Activated CD4-positive, alpha-beta T cell treated with anti-CD3 and anti-CD28 coated beads, Interleukin-2, amount 50 U/mL, for 4 hours (primary cell): Measurements from ENCODE around the gene ANKRD34A.

ENCODE experiments used
- DNase-seq, 2 experiments: peaks; one replicate each; pipeline ENCODE4 v3.0.0-alpha.2; 2020

ANKRD34A gene

DNA sequence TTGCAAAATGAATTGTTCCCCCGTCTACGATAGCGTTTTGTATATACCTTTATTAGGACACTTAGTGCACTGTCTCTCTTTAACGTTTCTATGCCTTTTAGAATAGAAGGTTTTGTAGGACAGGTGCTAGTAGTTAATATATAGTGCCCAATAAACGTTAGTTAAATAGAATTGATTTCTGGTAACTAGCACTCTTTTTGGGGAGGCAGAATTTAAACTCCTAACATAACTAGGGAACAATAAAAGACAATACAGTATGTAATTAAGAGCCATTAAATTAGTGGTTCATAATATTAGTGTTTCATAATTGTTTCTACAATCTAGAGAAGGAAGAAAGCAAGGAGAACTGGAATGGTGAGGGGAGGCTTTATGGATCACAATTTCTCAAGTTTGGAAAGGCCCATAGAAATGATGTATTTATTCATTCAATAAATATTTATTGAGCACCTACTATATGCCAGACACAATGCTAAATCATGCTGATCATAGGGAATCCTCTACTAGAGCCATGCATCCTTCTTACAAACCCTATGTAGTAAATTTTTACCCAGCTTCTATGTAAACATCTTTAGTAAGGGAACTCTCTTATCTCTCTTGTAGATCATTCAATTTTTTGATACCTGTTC lies 857 bp upstream of the ANKRD34A start:
- DNase-seq = no peak

DNA sequence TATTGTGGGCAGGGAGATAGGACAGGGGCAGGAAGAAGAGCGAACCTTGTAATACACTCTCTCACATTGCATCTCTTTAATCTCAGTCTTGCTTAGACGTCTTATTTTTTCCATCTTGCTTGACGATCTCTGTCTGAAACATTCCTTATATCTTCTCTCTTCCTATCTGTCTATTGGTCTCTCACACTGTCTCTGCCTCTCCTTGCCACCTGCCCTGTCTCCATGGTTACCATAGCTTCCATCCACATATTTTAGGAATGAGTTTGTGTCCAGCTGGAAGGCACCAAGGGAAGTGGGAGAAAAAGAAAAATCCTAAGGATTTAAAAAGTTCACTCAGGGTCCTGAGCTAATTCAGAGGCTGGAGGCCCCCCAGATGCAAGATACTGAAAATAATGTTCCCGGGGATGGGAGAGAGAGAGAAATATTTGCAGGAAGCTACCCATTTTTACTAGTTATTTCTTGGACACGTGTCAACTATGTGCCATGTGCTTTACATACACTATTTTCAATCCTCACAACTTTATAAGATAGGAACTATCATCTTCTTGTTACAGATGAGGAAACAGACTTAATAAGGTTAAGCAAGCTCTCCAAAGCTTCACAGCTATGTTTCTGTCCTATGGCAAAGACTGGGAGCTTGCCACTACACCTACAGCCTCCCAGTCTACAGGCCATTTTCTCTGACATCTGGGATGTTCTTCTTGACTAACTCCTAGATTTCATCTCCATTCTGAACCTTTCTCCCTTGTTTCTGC lies 933 bp downstream of the ANKRD34A start:
- DNase-seq = no peak

DNA sequence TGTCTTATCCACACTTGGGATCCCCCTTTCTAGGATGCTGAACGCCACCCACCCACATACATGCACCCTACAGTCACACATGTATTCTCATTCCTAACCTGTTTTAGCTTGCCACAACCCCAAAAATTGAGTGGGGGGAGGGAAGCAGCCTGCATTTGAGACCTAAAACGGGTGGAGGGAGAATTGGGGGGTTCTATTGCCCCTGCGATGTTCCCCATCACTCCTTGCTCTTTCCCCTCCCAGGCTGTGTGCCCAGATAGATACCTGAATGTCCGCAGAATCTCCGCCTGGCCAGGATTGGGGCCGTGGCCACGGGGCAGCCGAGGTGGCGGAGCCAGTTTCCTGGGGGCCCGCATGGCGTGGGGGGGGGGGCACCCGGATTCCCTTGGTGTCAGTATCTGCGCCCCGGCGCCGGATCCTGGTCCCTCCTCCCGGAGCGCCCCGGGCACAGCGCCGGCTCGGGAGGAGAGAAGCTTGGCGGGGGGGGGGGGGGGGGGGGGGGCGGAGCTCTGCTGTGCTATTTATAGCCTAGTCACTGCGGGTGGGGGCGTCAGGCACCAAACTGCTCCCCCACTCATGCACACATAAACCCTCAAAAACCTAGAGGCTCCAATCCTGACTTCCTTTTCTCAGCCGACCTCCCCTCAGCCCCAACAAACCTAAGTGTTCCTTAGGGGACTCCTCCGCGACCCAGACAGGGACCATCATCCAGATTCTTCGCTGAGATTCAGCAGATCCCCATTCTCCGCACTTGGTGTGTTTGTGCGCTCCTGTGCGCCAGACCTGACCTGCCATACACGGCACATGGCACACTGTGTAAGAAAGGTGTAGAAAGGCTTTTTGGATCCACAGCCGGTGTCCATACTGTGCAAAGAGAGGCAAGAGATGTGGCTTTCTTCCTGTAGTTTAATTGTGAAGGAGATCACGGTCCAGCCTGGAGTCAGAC lies 1.9 kb downstream of the ANKRD34A start:
- no peak for DNase-seq

DNA sequence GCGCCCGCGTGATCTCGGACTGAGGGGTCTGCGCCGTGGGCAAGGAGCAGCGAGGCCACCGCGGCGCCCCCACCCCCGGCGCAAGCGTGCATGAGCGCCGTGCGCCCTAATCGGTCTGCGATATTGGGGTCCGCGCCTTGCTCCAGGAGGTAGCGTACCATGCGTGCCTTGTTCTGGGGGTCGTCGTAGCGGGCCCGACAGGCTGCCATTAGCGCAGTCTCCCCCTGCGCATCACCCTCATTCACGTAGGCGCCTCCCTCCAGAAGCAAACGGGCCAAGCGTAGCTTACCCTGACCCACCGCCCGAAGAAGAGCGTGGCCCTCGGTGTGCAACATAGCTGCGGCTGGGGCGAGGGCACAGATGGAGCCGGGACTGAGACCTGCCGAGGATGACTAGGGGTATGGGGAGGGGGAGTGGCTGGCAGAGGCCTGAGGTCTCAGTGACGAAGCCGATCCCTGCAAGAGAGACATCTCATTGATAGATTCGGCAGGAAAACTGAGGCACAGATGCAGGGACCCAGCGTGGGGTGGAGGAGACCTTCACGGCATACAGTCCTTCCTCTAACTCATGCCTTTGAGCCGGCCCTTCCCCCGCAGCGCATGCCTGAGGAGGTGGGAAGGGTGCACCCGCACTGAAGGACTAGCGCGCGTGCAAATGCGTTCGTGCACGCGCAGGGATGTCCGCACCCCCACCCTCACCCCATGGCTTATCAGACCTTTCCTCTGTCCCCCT lies 2.8 kb downstream of the ANKRD34A start:
- peak in 1 of 2 experiments; percentile 40 for DNase-seq

DNA sequence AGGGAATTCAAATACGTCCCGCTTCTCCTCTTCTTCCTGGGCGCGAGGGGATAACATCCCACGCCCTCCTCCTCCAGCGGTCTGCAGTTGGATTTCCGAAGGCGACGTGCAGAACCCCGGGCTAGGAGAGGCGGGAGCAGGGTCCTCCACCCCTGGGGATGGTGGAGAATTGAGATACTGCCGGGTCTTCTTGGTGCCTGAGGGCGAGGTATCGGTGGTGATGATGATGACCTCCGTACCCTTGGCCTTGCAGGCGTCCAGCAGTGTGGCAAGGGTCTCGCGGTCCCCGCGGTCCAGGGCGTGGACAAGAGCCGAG lies 3.3 kb downstream of the ANKRD34A start:
- DNase-seq = no peak

DNA sequence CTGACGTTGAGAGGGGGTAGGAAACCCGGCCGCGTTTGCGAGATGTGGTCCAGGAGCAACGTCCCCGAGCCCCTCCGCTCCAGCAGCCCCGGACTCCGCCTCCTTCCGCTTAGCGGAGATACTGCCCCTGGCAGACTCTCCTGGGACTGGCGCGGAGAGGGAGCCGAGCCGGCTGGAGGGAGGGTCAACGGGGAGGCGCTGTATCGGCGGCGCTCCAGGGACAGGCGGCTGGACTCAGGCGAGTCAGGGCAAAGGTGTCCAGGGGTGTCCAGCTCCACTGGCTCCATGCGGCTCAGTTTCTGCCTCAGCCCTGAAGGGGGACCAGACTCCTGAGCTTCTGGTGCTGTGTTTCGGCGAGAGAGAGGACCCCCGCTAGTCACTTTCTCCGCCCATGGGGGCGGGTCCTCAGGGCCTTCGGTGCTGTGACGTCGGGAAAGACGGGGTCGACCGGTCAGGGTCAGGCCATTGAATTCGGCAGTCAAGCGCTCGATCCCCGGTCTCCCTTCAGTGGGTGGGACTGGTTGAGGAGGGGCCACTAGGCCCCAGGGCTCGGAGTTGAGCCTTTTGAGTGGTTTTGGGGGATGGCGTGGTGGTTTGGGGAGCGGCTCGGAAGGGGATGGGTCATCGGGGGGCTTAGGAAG lies 3.8 kb downstream of the ANKRD34A start:
- peak in 1 of 2 experiments; percentile 17 for DNase-seq

DNA sequence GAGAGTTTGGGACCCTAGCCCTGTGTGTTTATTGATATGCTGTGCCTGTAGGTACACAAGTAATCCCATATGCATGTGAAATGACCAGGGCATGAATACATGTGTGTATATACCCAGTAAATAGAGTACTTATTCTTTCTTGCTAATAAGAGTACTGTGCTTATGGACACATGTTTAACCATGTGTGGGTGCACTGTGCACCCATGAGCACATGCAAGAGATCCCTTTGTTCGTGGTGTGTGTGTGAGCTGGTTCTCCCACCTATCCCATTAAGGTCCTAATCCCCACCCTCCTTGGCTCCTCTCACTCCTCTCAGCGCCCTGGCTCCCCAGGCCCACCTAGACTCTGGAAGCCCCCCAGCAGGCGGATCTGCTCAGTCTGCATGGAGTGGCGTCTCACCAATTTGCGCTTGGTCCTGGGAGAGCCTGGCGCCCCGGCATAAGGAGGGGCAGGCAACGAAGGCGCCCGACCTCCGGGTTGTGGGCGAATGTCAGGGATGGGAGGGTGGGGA lies 4.4 kb downstream of the ANKRD34A start:
- no peak for DNase-seq

DNA sequence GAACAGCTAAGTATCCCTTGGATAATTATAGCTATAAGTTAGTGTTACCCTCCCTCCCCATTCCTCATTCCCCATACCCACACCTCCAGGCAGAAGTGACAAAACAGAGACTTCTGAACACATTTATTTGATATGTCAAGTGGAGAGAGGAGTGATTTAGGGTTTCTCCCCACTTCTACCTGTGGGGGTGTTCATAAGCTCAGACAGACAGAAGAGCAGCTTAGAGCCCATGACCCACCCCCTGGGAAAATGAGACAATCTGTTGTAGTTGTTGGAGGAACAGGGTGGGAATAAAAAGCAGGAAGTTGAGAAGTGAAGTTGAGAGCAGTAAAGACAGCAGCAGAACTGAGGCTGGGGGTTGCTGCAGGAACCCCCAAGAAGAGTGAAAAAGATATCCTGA lies 5.0 kb downstream of the ANKRD34A start:
- no peak for DNase-seq

DNA sequence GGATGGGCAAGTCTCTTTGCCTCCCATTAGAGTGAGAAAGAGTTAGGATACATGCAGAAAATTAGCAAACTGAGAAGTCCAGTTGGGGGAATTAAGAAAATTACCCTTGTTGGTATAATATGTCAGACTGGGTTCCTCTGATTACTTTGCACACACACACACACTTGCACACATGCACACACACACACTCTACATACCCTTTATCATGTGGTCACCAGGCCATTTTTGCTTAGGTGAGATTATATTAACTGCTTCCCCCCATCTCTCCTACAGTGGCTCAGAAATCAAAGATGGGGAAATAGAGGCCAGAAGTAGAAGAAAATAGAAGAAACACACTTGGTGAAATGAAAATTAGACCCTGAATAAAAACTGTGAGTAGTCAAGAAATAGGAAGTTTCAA lies 5.6 kb downstream of the ANKRD34A start:
- DNase-seq = no peak

DNA sequence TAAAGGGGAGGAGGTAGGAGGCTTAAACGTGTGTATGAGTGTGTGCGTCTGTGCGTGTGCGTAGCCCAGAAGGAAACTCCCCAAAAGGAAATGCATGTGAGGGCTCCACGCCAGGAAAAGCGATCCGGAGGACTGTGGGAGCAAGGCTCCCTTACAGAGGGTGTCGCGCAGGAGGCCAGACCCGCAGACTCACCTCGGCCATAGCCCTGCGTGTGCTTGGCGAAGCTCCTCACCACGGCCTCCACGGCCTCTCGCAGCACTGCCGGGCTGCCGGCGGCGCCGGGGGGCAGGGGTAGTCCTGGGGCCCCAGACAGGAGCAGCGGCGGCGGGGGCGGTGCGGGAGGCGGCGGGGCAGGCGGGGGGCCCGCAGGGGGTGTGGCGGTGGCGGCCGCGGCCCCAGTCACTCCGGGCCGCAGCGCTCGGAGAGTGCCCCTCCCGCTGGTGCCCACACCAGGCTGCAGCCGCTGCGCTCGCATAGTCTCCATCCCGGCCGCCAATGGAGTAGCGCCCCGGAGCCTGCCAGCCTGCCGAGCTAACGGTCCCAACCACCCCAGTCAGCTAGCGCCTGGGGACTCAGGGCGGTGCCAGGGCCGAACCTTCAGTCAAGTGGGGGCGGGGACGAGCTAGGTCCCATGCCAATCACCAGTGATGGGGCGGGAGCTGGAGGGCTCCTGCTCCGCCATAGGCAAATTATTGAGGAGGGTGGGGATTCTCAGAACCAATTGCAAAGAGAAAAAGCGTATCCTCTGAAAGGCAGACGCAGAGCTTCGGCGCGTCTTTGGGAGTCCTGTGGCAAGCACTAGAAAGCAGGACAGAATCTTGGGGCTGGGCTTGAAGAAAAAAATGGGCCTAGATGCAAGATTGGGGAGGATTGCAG lies 6.7 kb downstream of the ANKRD34A start, which contains the start of gene LIX1L:
TSS of gene LIX1L (minus strand) at position 575 of the 877 bp plus-strand sequence. CDS start at position 485, 90 bp downstream.
- DNase-seq = peak; percentile 93

DNA sequence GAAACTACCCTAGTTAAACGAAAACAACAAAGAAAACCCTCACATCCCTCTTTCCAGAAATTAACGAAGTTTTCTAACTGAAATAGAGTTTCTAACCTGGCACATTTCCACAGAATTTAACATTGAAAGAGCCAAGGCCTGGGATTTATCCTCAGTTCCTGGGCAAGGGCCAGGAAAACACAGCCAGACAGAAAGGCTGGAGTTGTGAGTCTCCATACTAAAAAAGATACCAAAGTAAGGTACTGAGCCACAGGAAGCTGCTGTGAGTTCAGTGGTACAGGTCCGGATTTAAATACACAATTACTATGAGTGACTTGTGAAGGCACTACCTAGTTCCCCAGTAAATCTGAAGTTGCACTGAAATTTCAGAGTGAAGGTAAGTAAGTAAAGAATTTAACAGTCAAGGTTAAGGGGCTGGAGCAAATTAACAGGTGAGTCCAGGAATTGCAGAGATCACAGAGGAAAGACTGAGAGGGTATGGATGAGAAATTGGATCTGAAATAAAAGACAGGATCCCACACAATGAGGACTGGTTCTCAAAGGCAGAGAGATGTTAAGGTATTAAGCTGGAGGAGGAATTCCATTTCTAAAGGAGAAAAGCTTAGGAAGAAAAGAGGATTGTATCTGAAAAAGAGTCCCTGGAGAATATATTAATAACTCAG lies 7.5 kb downstream of the ANKRD34A start:
- DNase-seq = no peak

DNA sequence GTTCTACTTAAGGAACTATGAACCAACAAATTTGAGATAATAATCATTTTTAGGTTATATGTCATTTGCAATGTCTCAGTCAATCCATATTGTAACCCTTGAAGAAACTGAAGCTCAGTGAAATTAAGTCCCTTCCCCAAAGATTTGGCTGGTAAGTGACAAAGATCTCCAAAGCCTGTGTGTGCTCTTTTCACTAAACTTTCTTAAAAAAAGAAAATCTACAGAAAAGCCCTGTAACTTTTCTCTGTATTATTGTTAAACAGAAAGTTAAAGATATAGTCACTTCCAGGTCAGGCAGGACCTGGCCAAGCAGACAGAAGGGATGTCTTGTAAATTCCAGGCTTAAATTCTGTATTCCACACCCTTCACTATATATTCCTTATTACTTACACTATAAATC lies 8.0 kb downstream of the ANKRD34A start:
- DNase-seq = no peak

DNA sequence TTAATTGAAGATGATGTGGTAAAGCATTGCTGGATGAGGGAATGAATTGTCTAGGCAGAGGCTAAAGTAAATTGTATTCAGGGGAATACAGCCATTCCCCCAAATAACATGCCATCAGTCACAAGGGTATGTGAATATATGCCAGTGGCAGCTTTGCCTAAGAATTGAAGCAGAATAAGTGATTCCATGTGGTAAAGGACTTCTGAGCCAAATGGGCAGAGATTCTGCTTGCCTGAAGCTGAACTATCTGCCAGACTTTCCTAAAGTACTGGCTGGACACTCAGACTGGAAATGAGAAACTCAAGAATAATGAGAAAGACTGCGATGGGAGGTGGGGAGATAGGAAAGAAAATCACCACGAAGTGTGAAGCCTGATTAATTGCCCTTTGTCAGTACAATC lies 8.9 kb downstream of the ANKRD34A start:
- DNase-seq = no peak

DNA sequence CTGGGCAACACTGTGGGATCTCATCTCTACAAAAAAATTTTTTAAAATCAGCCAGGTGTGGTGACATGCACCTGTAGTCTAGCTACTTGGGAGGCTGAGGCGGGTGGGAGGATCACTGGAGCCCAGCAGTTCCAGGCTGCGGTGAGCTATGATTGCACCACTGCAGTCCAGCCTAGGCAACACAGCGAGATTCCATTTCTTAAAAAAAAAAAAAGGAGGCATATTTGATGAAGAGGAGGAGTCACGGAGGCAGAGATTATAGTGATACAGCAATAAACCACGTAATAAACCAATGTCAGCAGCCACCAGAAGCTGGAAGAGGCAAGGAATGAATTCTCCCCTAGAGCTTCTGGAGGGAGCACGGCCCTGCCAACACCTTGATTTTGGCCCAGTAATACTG lies 10.5 kb downstream of the ANKRD34A start:
- no peak for DNase-seq

DNA sequence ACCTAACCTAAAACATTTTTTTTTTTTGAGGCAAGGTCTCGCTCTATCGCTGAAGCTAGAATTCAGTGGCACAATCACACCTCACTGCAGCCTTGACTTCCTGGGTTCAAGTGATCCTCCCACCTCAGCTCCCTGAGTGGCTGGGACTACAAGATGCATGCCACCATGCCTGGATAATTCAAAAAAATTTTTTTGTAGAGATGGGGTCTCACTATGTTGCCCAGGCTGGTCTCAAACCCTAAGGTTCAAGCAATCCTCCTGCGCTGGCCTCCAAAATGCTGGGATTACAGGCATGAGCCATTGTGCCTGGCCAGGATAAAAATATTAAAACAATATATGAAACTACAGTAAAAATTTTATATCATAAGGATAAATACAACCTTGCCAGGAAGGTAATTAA lies 11.5 kb downstream of the ANKRD34A start:
- DNase-seq = no peak

DNA sequence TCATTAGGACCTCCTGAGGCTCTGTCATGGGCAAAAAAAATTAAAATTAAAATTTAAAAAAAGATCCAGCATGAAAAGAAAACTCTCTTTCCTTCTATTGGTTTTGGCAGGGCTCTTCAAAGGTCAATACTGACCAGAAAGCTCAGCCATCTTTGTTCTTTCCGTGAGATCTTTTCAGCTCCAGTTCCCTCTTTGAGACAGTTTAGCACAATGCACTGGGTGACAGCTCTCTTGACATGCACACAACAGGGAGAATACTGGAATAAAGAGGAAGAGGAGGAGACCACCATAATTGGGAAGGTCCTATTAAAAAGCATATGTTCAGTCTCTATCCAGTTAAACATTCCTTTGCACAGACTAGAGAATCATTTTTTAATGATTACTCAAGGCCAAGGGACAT lies 12.8 kb downstream of the ANKRD34A start:
- no peak for DNase-seq

DNA sequence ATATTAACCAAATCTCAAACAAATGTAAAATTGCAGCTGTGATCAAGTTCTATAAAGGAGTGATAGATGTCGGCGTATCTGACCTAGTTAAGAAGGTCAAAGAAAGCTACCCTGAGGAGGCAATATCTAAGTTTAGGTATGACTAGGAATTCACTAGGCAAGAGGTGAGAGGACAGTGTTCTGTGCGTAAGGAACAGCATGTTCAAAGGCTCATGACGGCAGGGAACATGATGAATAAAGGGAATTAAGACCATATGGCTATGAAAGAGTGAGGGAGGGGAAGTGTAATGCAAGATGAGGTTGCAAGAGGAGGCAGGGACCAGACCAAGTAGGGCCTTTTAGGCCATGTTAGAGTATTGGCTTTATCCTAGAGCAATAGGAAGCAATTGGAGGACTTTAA lies 15.2 kb downstream of the ANKRD34A start:
- DNase-seq = no peak

DNA sequence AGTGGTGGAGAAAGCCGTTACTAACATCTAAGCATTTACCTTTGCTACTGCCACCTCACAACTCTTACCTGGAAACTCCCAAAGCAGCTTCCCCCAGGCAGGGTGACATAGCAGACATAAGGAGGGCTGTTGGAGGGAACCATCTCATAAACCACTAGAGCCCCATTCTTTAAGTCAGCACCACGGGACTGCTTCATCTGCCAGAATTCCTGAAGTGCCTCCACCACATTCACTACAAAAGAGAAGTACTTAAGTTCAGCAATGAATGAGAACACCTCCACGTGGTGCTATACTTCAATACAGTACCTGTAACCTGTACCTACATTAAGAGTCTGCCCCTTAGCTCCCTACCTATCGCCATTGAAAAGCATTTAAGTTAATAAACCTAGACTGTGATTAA lies 16.8 kb downstream of the ANKRD34A start:
- no peak for DNase-seq

DNA sequence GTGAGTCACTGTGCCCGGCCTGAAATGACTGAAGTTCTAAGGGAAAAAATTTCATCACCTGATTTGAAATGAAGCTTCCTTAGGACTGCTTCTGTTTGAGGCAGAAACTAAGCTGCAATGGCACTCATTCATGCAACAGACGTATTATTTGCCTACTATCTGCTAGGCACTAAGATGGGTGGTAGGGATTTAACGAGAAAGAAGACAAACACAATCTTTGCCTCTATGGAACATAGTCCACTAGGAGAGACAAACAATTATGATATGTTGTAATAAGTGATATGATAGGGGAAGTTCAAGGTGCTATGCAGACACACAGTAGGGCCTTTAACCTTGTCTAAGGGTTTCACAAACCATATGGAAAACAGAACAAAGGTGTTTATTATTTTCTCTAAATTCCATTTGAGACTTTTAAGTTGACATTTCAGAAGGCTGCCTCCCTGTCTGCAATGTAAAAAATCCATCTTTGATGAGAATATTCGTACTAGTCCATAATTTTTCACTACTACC lies 17.8 kb downstream of the ANKRD34A start:
- no peak for DNase-seq

DNA sequence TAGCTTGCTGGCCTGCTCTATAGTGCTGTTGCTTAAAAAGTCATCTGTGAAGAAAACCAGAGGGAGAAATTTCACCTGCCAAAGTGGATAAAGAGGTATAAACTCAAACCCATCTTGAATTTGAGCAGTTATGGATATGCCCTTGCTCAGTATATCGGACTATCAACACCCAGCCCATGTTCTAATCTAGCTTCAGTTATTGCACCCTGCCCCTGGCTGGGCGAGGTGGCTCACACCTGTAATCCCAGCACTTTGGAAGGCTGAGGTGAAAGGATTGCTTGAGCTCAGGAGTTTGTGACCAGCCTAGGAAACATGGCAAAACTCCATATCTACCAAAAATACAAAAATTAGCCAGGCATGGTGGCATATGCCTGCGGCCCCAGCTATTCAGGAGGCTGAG lies 19.8 kb downstream of the ANKRD34A start:
- no peak for DNase-seq
